T-helper 1 cell treated with Interleukin-12 subunit alpha and Interleukin-12 subunit beta and Interleukin-4 antibody, amounts not matched to agents 30 ng/mL and 1 ng/mL, for 36 hours (primary cell): ENCODE measurements around the gene CLBA1. TPM values are rescaled to one million over a fixed set of nuclear protein-coding genes. Genes with fewer than 3 reads are reported as not detected.
"Not testable (repeated sequence)": the region's sequence is repeated elsewhere in the genome, so short reads cannot be mapped to it uniquely, and the experiment has no call there.

Source experiments
- intact Hi-C: fragments of 100-400 bp; cut with micrococcal nuclease; formaldehyde crosslinking; loops from one replicate; pipeline ENCODE4 v1.15.1; 2024
- total RNA-seq: library from RNA; stranded (reverse); gene quantifications from 2 replicates; pipeline ENCODE4 v1.2.3, GENCODE V29; 2022

CLBA1 gene
- total RNA-seq, result 0.63 and 0.69 TPM in 2 replicates

- intact Hi-C loops, result loop anchor here (1.0 kb wide), 1 partner anchor 35 kb away; the partner anchor contains the start of gene CDCA4
Measured at GRCh38 chr14:104985675-104986486, at the start of gene CLBA1. TSS of gene CLBA1 (plus strand) at chr14:104985788. CDS start at chr14:104986432, 644 bp downstream.

GRCh38 chr14:104935955-104936354 lies 49.6 kb upstream of the CLBA1 start:
- intact Hi-C loops, result no loop called here

- intact Hi-C loops, result no loop called here
Measured at GRCh38 chr14:104936361-104937155, 49.0 kb upstream of the CLBA1 start.

DNA sequence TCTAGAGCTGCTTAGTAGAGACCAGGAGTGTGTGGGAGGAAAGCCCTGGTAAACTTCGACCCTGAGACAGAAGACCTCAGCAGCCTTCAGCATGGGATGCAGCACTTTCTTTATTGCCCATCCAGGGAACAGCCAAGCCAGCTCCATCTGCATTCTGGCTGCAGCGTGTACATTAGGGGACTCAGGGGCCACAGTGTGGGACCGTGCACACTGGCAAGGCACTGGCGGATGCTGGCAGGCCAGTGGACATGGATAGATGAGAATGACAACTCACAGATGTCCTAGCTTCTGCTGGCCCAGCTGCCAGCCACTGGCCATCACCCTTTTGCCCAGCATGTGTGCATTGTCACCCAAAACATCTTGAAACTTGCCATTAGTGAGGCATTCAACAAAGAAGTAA lies 48.4 kb upstream of the CLBA1 start:
- intact Hi-C loops, result no loop called here

DNA sequence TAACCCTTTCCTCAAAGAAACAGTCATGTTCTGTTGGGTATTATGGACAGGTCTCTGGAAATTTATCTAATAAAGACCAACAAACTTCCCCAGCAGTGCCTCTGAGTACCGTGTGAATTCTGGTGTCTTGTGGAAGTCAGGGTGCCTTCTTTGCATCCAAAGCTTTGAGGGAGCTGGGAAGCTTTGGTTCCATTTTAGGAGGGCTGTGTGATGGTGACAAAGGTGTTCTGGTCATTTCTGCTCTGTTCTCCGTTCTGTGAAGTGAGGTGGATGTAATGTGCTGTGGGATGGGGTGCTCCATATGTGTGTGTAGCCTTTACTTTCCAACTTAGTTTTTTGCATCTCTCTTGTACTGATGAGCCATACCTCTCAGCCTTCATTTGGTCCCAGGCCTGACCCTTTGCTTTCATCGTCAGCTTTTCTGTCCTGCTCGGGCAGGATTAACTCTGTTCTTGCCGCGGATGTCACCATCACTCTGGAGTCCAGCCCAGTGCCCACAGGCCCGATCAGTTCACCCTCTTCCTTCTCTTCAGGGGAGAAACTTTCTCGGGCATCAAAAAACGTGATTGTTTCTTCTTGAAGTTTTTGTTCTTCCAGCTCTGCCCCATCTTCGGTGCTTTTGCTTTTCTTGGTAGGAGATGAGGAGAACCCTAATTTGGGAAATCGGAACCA lies 47.8 kb upstream of the CLBA1 start:
- intact Hi-C loops, result no loop called here

DNA sequence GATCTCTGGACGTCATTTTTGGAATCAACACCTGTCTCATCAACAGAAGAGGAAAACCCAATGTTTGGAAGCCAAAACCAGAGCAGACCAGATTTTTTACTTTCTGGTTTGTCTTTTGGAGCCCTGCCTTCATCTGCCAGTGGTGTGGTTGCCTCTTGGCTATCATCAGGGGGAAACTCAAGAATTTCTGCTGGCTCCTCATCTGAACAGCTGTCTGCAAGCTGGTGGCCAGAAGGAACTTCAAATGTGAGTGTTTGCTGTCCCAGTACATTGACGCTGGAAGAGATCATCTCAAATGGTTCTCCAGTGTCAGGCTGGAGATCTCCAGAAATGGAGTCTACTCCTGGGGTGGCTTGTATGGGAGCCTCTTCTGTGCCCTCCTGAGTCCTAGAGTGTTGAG lies 47.2 kb upstream of the CLBA1 start:
- intact Hi-C loops, result no loop called here

DNA sequence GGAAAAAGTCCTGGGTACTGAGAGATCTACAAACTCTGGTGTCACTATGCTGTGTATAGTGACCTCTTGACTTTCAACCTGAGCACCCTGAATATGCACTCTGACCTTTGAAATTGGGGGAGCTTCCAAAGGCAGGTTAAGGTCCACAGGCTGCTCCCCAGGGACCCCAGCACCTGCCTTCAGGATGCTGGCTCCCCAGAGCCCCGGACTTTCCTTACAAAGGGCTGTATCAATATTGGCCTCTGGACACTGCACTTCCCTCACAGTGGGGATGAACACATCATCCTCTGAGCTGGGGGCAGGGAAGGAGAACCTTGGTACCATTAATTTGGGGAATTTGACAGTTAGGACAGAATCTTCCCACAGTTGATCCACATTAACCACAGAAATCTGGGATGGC lies 46.6 kb upstream of the CLBA1 start:
- intact Hi-C loops, result no loop called here

DNA sequence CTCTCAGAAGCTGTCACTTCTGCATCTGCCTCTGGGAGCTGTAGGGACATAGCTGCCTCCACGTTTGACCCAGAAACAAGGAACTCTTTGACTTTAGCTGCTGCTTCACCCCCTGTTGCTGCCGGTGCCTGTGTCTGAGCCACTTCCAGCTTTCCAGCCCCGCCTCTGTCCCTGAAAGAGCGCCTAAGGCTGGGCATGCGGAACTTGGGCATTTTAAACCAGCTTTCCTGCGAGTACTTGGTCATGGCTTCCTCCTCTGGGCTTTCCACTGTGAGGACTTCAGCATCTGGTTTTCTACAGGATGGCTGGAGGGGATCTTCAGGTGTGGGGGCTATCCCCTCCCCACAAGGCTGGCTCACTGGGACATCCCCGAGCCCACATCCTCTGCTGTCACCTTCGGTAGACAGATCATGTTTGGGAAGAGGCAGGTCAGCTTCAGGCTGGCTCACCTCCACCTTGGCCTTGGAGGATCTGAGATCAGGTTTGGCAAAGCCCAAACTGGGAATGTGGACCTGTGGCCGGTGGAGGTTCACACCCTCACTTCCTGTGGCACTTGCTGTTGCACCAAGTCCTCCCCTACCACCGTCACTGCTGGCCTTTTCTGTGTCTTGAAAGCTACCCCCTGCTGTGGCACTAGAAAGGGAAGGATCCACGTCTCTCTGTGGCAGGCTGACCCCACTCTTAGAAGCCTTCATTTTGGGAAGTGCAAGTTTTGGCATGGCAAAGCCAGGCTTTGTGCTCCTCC lies 45.8 kb upstream of the CLBA1 start:
- intact Hi-C loops, result no loop called here

GRCh38 chr14:104940526-104941150 lies 45.0 kb upstream of the CLBA1 start:
- intact Hi-C loops, result no loop called here

DNA sequence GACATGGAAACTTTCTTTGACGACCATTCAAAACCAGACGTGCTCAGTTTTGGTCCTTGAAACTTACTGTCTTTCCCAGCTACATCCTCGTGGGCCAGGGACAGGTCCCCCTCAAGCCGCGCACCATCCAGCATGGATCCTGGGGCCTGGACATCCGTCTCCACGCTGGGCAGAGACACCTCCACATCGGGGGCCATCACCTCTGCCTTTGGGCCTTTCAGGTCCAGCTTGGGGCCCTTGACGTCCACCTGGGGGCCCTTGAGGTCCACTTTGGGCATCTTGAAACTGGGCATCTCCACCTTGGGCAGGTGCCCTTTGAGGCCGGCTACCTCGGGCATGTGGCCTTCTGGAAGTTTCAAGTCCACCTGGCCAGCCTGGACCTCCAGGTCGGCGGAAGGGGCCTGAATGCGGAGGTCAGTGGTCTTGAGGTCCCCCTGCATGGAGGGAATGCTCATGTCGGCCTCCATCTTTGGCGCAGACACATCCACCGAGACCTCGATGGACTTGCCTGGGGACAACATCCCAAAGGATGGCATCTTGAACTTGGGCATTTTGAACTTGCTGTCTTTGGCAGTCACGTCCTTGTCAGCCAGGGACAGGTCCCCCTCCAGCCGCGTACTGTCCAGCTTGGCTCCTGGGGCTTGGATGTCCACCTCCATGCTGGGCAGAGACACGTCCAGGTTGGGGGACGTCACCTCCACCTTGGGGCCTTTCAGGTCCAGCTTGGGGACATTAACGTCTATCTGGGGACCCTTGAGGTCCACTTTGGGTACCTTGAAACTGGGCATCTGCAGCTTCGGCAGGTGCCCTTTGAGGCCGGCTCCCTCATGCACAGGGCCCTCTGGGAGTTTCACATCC lies 43.9 kb upstream of the CLBA1 start:
- intact Hi-C loops, result no loop called here

- intact Hi-C loops, result no loop called here
Measured at GRCh38 chr14:104942586-104942985, 43.0 kb upstream of the CLBA1 start.

DNA sequence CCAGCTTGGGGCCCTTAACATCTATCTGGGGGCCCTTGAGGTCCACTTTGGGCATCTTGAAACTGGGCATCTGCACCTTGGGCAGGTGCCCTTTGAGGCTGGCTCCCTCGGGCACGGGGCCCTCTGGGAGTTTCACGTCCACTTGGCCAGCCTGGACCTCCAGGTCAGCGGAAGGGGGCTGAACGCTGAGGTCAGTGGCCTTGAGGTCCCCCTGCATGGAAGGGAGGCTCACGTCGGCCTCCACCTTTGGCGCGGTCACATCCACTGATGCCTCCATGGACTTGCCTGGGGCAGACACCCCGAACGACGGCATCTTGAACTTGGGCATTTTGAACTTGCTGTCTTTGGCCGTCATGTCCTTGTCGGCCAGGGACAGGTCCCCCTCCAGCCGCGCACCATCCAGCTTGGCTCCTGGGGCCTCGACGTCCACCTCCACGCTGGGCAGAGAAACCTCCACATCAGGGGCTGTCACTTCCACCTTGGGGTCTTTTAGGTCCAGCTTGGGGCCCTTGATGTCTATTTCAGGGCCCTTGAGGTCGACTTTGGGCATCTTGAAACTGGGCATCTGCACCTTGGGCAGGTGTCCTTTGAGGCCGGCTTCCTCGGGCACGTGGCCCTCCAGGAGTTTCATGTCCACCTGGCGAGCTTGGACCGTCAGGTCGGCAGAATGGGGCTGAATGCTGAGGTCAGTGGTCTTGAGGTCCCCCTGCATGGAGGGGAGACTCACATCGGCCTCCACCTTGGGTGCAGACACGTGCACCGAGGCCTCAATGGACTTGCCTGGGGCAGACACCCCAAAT lies 42.2 kb upstream of the CLBA1 start:
- intact Hi-C loops, result not testable (repeated sequence)

DNA sequence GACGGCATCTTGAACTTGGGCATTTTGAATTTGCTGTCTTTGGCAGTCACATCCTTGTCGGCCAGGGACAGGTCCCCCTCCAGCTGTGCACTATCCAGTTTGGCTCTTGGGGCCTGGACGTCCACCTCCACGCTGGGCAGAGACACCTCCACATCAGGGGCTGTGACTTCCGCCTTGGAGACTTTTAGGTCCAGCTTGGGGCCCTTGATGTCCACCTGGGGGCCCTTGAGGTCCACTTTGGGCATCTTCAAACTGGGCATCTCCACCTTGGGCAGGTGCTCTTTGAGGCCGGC lies 41.6 kb upstream of the CLBA1 start:
- intact Hi-C loops, result not testable (repeated sequence)

DNA sequence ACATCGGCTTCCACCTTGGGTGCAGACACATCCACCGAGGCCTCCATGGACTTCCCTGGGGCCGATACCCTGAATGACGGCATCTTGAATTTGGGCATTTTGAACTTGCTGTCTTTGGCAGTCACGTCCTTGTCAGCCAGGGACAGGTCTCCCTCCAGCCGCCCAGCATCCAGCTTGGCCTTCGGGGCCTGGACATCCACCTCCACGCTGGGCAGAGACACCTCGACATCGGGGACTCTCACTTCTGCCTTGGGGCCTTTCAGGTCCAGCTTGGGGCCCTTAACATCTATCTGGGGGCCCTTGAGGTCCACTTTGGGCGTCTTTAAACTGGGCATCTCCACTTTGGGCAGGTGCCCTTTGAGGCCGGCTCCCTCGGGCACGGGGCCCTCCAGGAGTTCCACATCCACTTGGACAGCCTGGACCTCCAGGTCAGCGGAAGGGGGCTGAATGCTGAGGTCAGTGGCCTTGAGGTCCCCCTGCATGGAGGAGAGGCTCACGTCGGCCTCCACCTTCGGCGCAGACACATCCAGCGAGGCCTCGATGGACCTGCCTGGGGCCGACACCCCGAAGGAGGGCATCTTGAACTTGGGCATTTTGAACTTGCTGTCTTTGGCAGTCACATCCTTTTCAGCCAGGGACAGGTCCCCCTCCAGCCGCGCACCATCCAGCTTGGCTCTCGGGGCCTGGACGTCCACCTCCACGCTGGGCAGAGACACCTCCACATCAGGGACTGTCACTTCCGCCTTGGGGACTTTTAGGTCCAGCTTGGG lies 41.0 kb upstream of the CLBA1 start:
- intact Hi-C loops, result not testable (repeated sequence)

- intact Hi-C loops, result not testable (repeated sequence)
Measured at GRCh38 chr14:104945266-104945665, 40.3 kb upstream of the CLBA1 start.

GRCh38 chr14:104945986-104946965 lies 39.3 kb upstream of the CLBA1 start:
- intact Hi-C loops, result not testable (repeated sequence)

- intact Hi-C loops, result not testable (repeated sequence)
Measured at GRCh38 chr14:104947201-104947600, 38.4 kb upstream of the CLBA1 start.
